NCI-H524 treated with DMSO at 0.1 percent for 48 hours (cell line): Measurements from ENCODE around the gene DPEP2.
"Not testable (repeated sequence)": the region's sequence is repeated elsewhere in the genome, so short reads cannot be mapped to it uniquely, and the experiment has no call there.

Source experiments
- DNase-seq: peaks from one replicate; lab custom pipeline; 2025; lab: John Stamatoyannopoulos, UW

DPEP2 gene

DNA sequence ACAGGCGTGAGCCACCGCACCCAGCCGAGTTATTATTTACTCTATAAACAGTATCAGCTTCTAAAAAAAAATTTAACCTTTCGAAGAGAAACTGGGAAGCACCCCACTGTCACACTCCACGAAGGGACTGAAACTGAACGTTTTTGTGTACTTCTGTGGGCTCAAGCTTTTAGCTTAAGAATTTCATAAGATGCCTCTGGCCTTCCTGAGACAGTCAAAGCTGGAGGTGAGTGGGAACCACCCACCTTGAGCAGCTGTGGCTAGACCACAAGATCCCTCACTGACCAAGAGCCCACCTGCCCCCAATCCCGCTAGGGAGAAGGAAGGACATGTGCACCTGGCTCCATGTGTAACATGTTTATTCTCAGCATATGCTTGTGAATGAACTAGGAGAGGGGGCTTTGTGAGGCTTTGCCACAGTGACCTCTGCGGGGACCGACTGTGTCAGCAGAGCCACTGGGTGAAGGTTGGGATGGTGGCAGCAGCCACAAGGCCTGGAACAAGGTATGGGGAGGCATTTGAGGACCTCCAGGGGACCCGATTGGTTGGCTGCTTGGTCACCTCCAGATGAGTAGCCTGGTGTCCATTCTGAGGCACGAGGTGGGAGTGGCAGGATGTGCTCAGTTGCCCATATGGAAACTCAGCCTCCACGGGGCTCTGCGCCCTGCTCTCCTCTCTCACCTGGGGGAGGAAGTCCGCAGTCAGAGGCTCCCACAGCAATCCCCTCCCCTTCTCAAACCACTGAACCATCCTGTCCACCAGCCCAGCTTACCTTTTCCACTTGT, 23.8 kb downstream of the DPEP2 start:
- no peak for DNase-seq

GRCh38 chr16:67972285-67972684, 27.0 kb downstream of the DPEP2 start:
- DNase-seq: not testable (repeated sequence)

DNA sequence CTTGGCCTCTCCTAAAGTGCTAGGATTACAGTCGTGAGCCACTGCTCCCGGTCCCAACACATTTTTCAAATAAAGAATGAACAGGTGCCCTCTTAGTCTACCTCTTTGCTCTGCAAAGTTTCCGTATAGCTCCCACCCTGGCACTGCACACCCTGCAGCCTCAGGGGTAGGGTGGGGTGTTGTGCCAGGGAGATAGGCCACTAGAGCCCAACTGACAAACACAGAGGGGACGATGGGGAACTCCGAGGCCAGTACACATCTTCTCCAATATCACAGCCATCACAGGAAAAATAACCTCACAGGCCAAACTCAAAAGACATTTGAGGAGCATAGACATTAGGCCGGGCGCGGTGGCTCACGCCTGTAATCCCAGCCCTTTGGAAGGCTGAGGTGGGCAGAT, 28.2 kb downstream of the DPEP2 start:
- DNase-seq: no peak

GRCh38 chr16:67969254-67970039, 29.8 kb downstream of the DPEP2 start:
- DNase-seq: no peak

DNA sequence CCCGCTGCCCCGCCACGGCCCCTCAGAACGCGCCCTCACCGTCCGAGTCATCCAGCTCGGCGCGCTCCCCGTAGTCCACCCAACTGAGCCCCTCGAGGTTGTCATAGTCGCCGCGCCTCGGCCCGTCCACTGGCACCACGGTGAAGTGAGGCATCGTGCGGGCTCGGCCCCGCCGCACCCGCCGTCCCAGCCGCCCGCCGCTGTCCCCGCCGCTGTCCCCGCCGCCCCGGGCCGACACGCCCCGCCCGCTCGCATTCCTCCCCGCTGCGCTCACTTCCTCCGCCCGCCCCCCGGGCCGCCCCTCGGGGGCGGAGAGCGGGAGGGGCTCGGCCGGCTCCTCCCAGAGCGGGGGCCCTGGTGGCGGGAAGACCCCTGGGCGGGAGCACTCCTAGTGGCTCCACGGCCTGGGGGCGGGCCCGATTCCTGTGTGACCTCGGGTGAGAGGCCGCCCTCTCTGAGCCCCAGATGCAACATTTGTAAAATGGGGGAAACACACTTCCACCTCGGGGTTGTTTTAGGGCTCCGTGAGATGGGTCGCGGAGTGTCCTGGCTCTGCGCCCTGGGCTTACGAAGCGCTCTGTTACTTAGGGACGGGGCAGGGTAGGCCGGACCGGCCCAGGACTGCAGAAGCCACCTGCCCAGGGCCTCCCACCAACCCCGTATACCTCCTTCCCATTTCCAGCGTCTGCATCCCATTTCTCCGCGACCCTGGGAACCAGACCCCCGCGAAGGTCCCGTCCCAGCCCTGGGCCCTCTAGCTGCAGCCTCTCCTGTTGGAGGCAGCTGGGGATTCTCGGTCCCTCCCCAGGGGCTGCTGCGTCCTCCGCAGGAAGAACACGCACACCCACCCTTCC, 30.7 kb downstream of the DPEP2 start, which contains the start of gene SLC12A4:
Gene SLC12A4, minus strand, starts transcription at position 238 of the 854 bp plus-strand sequence. Its CDS starts 84 bp downstream, at position 154.
- no peak for DNase-seq

DNA sequence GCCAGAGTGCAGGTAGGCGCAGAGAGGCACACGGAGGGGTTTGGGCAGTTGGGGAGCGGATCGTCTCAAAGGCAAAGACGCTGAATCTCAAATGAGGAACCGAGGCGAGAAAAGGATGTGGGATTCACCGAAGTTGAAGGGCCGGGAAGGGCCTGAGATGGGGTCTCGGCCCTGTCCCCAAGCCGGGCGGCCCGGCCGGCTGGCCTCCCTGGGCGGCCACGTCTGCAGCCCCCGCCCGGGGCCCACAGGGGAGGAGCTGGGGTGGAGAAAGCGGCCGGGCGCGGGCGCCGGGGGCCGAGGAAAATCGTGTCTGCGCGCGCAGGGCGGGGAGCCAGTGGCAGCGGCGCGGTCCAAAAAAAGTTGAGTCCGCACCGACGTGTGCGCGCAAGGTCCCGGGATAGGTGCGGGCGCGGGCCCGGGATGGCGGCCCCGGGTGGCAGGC, 31.3 kb downstream of the DPEP2 start:
- no peak for DNase-seq

GRCh38 chr16:67967183-67967957, 31.9 kb downstream of the DPEP2 start:
- peak; percentile 29 for DNase-seq

DNA sequence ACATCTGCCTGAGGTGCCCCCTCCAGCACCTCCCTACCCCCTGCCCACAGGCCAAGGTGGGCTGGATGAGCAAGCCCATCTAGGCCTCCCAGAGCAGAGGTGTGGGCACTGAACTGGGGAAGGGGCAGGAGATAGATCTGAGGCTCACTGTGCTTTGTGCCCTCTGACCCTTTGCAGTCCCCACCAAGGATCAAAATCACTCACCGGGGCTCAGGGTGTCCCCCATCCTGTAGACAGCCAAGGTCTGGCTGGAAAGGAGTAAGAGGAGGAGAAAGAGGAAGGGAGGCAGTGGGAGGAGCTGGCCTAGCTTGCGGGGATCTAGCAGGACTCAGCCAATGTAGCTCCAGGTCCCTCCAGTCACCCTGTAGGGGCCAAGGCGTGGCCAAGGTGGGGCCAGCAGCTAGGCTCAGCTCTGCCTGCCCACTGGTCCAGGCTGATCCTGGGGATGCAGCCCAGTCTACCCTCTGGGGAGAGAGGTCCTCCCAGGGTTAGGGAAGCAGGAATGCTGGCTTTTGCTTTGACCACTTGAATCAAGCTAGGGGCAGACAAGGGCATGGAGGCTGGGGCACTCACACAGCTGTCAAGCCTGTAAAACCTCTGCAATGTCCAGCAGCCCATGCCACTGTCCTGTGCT, 32.6 kb downstream of the DPEP2 start:
- DNase-seq: no peak

- no peak for DNase-seq
Observed at GRCh38 chr16:67965668-67966548, 33.4 kb downstream of the DPEP2 start.

GRCh38 chr16:67964477-67965131, 34.7 kb downstream of the DPEP2 start:
- no peak for DNase-seq

DNA sequence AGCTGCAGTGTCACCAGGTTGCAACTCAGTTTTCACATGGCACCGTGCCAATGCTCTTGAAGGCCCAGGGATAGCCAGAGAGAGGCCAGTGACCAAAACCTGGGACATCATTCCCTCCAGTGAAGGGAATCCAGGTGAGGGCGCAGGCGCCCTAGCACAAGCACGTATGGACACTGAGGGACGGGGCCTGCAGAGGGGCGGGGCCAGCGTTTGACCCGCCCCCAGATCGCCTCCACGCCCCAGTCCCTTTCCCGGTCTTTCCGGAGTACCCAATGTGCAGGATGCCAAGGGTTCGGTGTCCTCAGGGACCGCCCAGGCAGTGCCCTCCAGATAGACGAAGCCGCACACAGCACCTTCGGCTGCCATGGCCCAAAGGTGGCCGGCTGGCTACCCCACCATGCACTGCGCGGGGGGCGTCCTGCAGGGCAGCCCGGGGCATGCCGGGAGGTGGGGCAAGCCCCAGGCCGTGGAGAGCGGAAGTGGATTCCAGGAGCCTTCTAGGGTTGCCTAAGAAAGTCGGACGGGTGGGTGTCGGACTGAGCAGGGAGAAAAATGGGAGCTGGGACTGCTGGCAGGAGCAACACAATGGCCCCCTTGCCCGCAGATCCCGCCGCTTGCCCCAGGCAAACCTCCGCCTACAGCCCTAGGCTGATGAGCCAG, 35.5 kb downstream of the DPEP2 start:
- DNase-seq: no peak

- no peak for DNase-seq
Observed at GRCh38 chr16:67963292-67963661, 36.0 kb downstream of the DPEP2 start.

- no peak for DNase-seq
Observed at GRCh38 chr16:67962135-67962534, 37.1 kb downstream of the DPEP2 start.

DNA sequence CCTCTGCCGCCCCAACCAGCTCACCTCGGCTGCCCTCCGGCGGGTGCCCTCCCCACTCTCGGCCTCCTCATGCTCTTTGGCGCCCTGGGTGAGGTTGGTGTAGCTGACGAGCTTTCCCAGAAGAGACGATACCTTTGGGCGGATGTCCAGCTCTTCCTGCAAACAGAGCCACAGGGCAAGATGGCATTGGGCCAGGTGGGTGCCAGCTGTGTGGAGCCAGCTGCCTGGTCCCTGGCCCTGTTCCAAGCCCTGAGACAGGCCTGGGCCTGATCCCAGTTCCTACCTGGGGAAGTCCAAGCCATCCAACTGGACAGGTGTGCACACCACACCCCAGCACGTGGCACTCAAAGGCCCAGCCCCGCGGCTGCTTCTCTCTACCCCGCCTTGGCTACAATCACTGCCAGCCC, 37.7 kb downstream of the DPEP2 start:
- no peak for DNase-seq

DNA sequence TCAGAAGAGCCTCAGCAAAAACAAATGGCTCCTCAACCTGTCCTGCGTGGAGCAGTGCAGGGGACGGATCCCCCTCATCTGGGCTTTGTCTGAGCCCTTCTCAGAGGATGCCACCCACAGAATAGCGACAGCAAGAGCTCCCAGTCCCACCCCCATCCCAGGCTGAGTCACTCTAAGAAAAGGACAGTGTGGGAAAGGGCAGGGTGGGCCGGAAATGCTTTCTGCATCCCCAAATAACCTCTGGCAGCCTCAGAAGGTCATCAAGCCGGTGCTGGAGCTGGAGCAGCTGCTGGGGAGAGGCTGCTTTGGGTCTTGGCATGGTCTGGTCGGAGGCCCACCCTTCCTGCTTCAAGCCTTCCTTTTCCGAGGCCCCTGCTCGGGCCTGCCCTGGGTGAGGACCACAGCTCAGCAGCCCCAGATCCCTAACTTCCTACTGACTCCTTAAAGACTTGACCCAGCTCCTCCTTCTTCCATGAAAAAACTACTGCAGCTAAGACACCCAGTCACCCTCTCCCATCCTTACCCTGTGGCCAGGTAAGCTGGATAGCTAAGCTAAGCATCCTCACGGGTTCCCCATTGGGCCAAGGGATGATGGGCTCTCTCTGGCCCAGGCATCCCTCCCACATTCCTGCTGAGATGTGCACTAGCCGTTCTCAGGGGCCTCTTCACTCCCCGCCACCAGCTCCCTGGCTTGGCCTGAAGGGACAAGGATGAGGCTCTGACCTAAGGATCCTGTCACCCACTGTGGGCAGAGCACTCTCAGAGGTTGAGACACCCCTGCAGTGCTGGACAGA, 39.6 kb downstream of the DPEP2 start:
- DNase-seq: no peak

- DNase-seq: no peak
Observed at GRCh38 chr16:67957622-67958021, 41.7 kb downstream of the DPEP2 start.

GRCh38 chr16:67954421-67955196, 44.7 kb downstream of the DPEP2 start:
- DNase-seq: no peak
